HepG2 (cell line): ENCODE data around the gene CFAP97. TPM values are rescaled to one million over a fixed set of nuclear protein-coding genes. Genes with fewer than 3 reads are reported as not detected.

ENCODE experiments used
- ATRX ChIP-seq: sonication (generic); formaldehyde crosslinking; IDR thresholded peaks from 2 replicates; pipeline ENCODE4 v1.4.0; 2020; ENCODE audit warnings: missing genetic modification reagents, borderline replicate concordance
- FOXA3 ChIP-seq: IDR thresholded peaks from 2 replicates; pipeline ENCODE4 v1.6.1; 2016; ENCODE audit warnings: missing genetic modification reagents, missing compliant biosample characterization
- IKZF5 ChIP-seq: IDR thresholded peaks from 2 replicates; pipeline ENCODE4 v1.6.1; 2018; ENCODE audit warnings: missing genetic modification reagents, mild to moderate bottlenecking, missing compliant biosample characterization
- KDM5B ChIP-seq: sonication (generic); formaldehyde crosslinking; IDR thresholded peaks from 2 replicates; pipeline ENCODE4 v1.4.0; 2020; ENCODE audit warnings: missing genetic modification reagents, mild to moderate bottlenecking, borderline replicate concordance
- KLF12 ChIP-seq: sonication (generic); formaldehyde crosslinking; IDR thresholded peaks from 2 replicates; pipeline ENCODE4 v1.4.0; 2020; ENCODE audit warnings: missing genetic modification reagents, borderline replicate concordance
- MATR3 ChIP-seq: sonication (generic); formaldehyde crosslinking; IDR thresholded peaks from 2 replicates; pipeline ENCODE4 v1.4.0; 2020; ENCODE audit warnings: missing genetic modification reagents
- MAX ChIP-seq: IDR thresholded peaks from 2 replicates; pipeline ENCODE4 v1.6.1; 2012; ENCODE audit warnings: inconsistent platforms
- MED8 ChIP-seq: sonication (generic); formaldehyde crosslinking; IDR thresholded peaks from 2 replicates; pipeline ENCODE4 v1.8.1; 2023; ENCODE audit warnings: mild to moderate bottlenecking, missing genetic modification reagents; ENCODE audit not compliant: insufficient replicate concordance
- NFKBIZ ChIP-seq: IDR thresholded peaks from 2 replicates; pipeline ENCODE4 v1.6.1; 2018; ENCODE audit warnings: missing genetic modification reagents, missing compliant biosample characterization
- ONECUT2 ChIP-seq: sonication (generic); formaldehyde crosslinking; IDR thresholded peaks from 2 replicates; pipeline ENCODE4 v1.4.0; 2020; ENCODE audit warnings: missing genetic modification reagents
- PHF8 ChIP-seq: sonication (generic); formaldehyde crosslinking; IDR thresholded peaks from 2 replicates; pipeline ENCODE4 v1.5.0; 2020; ENCODE audit warnings: missing genetic modification reagents
- PPARG ChIP-seq: conservative IDR thresholded peaks from 2 replicates; pipeline ENCODE4 v1.6.1; 2016; ENCODE audit warnings: missing biosample characterization, missing genetic modification reagents
- REPIN1 ChIP-seq: sonication (generic); formaldehyde crosslinking; IDR thresholded peaks from 2 replicates; pipeline ENCODE4 v1.8.0; 2022; ENCODE audit warnings: missing genetic modification reagents, low read depth, mild to moderate bottlenecking, borderline replicate concordance
- RFXAP ChIP-seq: sonication (generic); formaldehyde crosslinking; IDR thresholded peaks from 2 replicates; pipeline ENCODE4 v1.4.0; 2020; ENCODE audit warnings: missing genetic modification reagents, borderline replicate concordance
- SATB2 ChIP-seq: sonication (generic); formaldehyde crosslinking; IDR thresholded peaks from 2 replicates; pipeline ENCODE4 v1.5.0; 2020; ENCODE audit warnings: missing genetic modification reagents
- ZFX ChIP-seq: sonication (generic); formaldehyde crosslinking; IDR thresholded peaks from 2 replicates; pipeline ENCODE4 v1.4.0; 2020; ENCODE audit warnings: mild to moderate bottlenecking, low read depth, missing genetic modification reagents, moderate library complexity
- ZNF225 ChIP-seq: sonication (generic); formaldehyde crosslinking; IDR thresholded peaks from 2 replicates; pipeline ENCODE4 v1.4.0; 2020; ENCODE audit warnings: mild to moderate bottlenecking, missing genetic modification reagents
- ZNF713 ChIP-seq: sonication (generic); formaldehyde crosslinking; IDR thresholded peaks from 2 replicates; pipeline ENCODE4 v1.4.0; 2020; ENCODE audit warnings: mild to moderate bottlenecking, missing genetic modification reagents
- polyA plus RNA-seq, 8 experiments: library from polyadenylated mRNA; depleted of rRNA in 3 of 8; stranded (reverse) in 7 of 8; unstranded in 1 of 8; fragments of >200 nt; fragmentation: Illumina TruSeq in 4 of 8; extraction: Trizol in 4 of 8; gene quantifications; 2 replicates each; pipeline versions ENCODE4 v1.2.1 to v1.2.3, GENCODE V29; 2011 to 2016; ENCODE audit warnings: low read depth in 4 of 8, missing spikeins in 1 of 8, mixed read lengths in 1 of 8; ENCODE audit not compliant: insufficient read depth in 1 of 8
- total RNA-seq, 5 experiments: library from RNA; depleted of rRNA; stranded (reverse); fragments of >200 nt; fragmentation: Illumina TruSeq; extraction: Trizol; gene quantifications; 2 replicates each; pipeline ENCODE4 v1.2.3, GENCODE V29; 2016; ENCODE audit warnings: low read depth in 1 of 5
- TF ChIP-seq, protein P1 (sequence below): sonication (generic); formaldehyde crosslinking; IDR thresholded peaks from 2 replicates; pipeline ENCODE4 v1.8.1; 2023; ENCODE audit warnings: mild to moderate bottlenecking, moderate library complexity, missing genetic modification reagents
- TF ChIP-seq, protein P2 (sequence below): sonication (generic); formaldehyde crosslinking; IDR thresholded peaks from 2 replicates; pipeline ENCODE4 v1.5.0; 2020; ENCODE audit warnings: missing genetic modification reagents
- TF ChIP-seq, protein P3 (sequence below): sonication (generic); formaldehyde crosslinking; IDR thresholded peaks from 2 replicates; pipeline ENCODE4 v1.4.0; 2020; ENCODE audit warnings: mild to moderate bottlenecking, missing genetic modification reagents

Gene CFAP97
- total and polyA plus RNA-seq, 2 of the 13 experiments (the other 11 are each of a cell fraction or from before 2014, with no cell fraction given) = 32.1 to 44.4 TPM

DNA sequence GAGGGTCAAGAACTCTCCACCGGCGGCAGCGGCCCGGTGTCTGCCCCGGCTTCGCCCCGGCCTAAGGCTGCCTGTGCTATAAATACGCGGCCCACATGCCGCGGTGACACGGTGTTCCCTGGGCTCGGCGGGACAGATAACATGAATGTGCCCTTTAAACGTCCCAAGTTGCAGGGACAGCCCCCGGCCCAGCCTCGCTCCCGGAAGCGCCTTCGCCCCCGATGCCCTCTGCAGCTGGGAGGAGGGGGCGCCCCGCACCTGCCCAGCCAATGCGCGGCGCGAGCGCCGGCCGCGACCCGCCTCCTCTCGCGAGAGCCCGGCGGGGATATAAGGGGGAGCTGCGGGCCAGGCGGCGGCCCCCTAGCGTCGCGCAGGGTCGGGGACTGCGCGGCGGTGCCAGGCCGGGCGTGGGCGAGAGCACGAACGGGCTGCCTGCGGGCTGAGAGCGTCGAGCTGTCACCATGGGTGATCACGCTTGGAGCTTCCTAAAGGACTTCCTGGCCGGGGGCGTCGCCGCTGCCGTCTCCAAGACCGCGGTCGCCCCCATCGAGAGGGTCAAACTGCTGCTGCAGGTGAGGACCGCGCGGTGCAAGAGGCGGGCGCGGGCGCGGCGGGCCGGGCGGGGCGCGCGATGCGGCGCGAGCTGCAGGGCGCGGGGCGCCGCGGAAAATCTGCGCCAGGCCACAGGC, 60.7 kb downstream of the CFAP97 start, which contains the start of gene SLC25A4 (continued):
- TF ChIP-seq, protein P1, sequence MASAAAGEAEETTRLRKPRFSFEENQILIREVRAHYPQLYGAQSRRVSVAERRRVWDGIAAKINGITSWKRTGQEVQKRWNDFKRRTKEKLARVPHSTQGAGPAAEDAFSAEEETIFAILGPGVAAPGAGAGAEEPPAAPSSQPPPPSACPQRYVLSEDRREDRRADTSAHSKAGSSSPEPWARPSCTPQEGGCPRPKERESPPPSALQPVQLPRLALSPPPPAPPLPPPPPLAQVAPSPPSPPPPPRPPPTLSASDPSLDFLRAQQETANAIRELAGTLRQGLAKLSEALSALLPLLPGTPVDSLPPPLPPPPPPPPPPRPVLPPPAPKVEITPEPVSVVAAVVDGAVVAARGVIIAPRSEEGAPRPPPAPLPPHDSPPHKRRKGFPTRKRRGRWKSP = peak; percentile 92; the same call in 1 of the 2 replicates
- TF ChIP-seq ZNF225 (CRISPR knock-in tag) (0 out of 2 replicates have a peak, but pooled peaks have one; percentile 52), FOXA3 (peak; percentile 45), SATB2 (CRISPR knock-in tag) (peak; percentile 60; the same call in 1 of the 2 replicates), MED8 (CRISPR knock-in tag) (peak; percentile 23), ZNF713 (no peak), ATRX (CRISPR knock-in tag) (no peak), PHF8 (CRISPR knock-in tag) (peak; percentile 97), REPIN1 (peak; percentile 71; the same call in 1 of the 2 replicates), MAX (peak; percentile 82), ZFX (CRISPR knock-in tag) (peak; percentile 97), KDM5B (CRISPR knock-in tag) (peak; percentile 57; the same call in 1 of the 2 replicates), PPARG (0 out of 2 replicates have a peak, but pooled peaks have one; percentile 64), RFXAP (CRISPR knock-in tag) (peak; percentile 80; the same call in 1 of the 2 replicates), IKZF5 (CRISPR knock-in tag) (peak; percentile 64; the same call in 1 of the 2 replicates), KLF12 (CRISPR knock-in tag) (peak; percentile 66; the same call in 1 of the 2 replicates), NFKBIZ (peak; percentile 71; the same call in 1 of the 2 replicates), ONECUT2 (CRISPR knock-in tag) (0 out of 2 replicates have a peak, but pooled peaks have one; percentile 20), MATR3 (CRISPR knock-in tag) (no peak)
- TF ChIP-seq, protein P2, sequence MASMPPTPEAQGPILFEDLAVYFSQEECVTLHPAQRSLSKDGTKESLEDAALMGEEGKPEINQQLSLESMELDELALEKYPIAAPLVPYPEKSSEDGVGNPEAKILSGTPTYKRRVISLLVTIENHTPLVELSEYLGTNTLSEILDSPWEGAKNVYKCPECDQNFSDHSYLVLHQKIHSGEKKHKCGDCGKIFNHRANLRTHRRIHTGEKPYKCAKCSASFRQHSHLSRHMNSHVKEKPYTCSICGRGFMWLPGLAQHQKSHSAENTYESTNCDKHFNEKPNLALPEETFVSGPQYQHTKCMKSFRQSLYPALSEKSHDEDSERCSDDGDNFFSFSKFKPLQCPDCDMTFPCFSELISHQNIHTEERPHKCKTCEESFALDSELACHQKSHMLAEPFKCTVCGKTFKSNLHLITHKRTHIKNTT = 0 out of 2 replicates have a peak, but pooled peaks have one; percentile 19
- TF ChIP-seq, protein P3, sequence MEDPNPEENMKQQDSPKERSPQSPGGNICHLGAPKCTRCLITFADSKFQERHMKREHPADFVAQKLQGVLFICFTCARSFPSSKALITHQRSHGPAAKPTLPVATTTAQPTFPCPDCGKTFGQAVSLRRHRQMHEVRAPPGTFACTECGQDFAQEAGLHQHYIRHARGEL (CRISPR knock-in tag) = no peak
